Measurements from ENCODE around the gene SH3BGRL. TPM values are rescaled to one million over a fixed set of nuclear protein-coding genes. Genes with fewer than 3 reads are reported as not detected.

The SH3BGRL gene
- polyA plus RNA-seq, 2 donors: 36.9 to 46.7 TPM

DNA sequence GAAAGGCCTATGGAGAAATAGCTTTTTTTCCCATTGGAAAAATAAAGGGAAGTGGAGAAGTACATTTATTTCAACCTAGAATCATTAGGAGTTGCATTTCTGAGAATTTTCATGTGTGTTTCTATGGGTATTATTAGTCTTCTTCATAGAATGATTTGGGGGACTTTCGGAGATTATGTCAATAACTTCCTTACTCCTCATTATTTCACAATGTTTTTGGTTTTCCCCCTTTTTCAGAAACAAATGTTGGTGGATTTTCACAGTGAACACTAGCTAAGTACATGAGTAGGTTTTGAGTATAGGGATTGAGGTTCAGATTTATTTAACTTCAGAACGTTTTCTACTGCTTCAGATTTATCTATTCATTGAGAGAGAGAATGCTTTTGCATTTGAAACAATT lies 54.0 kb downstream of the SH3BGRL start:
- Histone ChIP-seq H3K9me3 (ENCODE audit: control insufficient read depth in 2 of 2, insufficient read depth in 1 of 2, low read depth in 1 of 2, low read length in 1 of 2) (no peaks in the 10 kb centered on the region), H3K27me3 (ENCODE audit: control insufficient read depth in 1 of 2, insufficient read depth in 2 of 2, low read length in 2 of 2) (no peaks in the 10 kb centered on the region), H3K4me3 (ENCODE audit: low read depth in 1 of 2, low read length in 2 of 2) (no peak overlapping the region), H3K27ac (ENCODE audit: low read depth in 2 of 2, low read length in 1 of 2) (no peak overlapping the region), H3K36me3 (ENCODE audit: control insufficient read depth in 2 of 2, insufficient read depth in 2 of 2, low read length in 1 of 2) (no peaks in the 10 kb centered on the region), H3K4me1 (ENCODE audit: control insufficient read depth in 2 of 2, insufficient read depth in 2 of 2, low read length in 1 of 2) (no peaks in the 10 kb centered on the region)
- 57 to 59% methylated on average over 2 of the region's 2 CpGs for WGBS, 2 donors

DNA sequence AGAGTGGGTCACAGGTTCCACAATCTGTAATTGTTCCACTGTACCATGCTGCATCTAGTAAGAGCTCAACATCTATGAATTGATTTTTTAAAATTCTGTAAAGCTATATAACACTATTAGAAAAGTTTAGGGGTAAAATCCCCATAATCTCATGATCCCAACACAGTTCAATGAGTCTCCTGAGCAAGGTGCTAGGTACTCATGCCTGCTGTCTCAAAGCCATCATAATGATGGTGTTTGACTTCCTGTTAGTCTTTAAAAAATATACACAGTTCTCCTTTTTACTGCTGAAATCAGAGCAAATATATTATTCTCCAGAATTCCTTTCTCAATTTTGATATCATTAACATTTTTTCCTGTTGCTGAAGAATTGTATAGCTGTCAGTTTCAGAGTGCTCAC lies 55.9 kb downstream of the SH3BGRL start:
- H3K4me3 ChIP-seq (ENCODE audit: low read depth in 1 of 2, low read length in 2 of 2): no peak overlapping the region
- H3K4me1 ChIP-seq (ENCODE audit: control insufficient read depth in 2 of 2, insufficient read depth in 2 of 2, low read length in 1 of 2): no peaks in the 10 kb centered on the region
- no peaks in the 10 kb centered on the region for H3K27me3 ChIP-seq (ENCODE audit: control insufficient read depth in 1 of 2, insufficient read depth in 2 of 2, low read length in 2 of 2)
- no peaks in the 10 kb centered on the region for H3K9me3 ChIP-seq (ENCODE audit: control insufficient read depth in 2 of 2, insufficient read depth in 1 of 2, low read depth in 1 of 2, low read length in 1 of 2)
- no peaks in the 10 kb centered on the region for H3K36me3 ChIP-seq (ENCODE audit: control insufficient read depth in 2 of 2, insufficient read depth in 2 of 2, low read length in 1 of 2)
- H3K27ac ChIP-seq (ENCODE audit: low read depth in 2 of 2, low read length in 1 of 2): no peak overlapping the region

DNA sequence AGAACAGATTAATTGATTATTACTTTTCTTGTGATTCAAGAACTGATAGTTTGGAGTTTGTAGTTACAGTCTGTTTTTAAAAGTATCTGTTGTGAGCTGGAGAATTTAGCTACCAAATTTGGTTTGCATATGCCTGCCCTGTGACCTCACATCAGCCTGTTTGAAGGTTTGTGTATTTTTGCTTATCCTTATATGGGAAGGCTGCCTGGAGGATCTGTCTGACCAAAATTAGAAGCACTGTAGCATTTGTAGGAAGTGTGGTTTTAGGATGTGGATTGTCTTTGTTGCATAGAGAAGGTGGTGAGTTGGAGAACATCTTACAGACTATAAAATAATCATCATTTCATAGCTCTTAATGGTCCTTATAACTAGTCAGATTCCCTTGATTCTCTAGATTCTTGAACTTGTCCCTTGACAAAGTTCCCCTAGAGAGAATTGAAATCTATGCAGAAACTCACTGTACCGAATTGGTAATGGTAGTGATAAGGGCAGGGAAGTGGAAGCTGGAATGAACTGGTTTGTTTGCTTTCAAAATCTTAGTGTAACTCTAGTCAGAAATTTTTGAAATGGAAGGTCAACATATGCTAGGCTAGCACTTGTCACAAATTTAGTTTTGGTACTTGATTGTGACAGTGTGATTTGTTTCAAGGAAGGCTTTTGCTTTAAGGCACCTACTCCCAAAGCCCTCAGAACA lies 57.3 kb downstream of the SH3BGRL start:
- Histone ChIP-seq H3K36me3 (ENCODE audit: control insufficient read depth in 2 of 2, insufficient read depth in 2 of 2, low read length in 1 of 2) (no peaks in the 10 kb centered on the region), H3K27ac (ENCODE audit: low read depth in 2 of 2, low read length in 1 of 2) (peak overlapping the region in 1 of 2 donors; percentile 42), H3K4me3 (ENCODE audit: low read depth in 1 of 2, low read length in 2 of 2) (no peak overlapping the region), H3K4me1 (ENCODE audit: control insufficient read depth in 2 of 2, insufficient read depth in 2 of 2, low read length in 1 of 2) (no peaks in the 10 kb centered on the region), H3K9me3 (ENCODE audit: control insufficient read depth in 2 of 2, insufficient read depth in 1 of 2, low read depth in 1 of 2, low read length in 1 of 2) (no peaks in the 10 kb centered on the region), H3K27me3 (ENCODE audit: control insufficient read depth in 1 of 2, insufficient read depth in 2 of 2, low read length in 2 of 2) (no peaks in the 10 kb centered on the region)
- WGBS, 2 donors: 34 to 37% methylated on average over 1 of the region's 1 CpG

DNA sequence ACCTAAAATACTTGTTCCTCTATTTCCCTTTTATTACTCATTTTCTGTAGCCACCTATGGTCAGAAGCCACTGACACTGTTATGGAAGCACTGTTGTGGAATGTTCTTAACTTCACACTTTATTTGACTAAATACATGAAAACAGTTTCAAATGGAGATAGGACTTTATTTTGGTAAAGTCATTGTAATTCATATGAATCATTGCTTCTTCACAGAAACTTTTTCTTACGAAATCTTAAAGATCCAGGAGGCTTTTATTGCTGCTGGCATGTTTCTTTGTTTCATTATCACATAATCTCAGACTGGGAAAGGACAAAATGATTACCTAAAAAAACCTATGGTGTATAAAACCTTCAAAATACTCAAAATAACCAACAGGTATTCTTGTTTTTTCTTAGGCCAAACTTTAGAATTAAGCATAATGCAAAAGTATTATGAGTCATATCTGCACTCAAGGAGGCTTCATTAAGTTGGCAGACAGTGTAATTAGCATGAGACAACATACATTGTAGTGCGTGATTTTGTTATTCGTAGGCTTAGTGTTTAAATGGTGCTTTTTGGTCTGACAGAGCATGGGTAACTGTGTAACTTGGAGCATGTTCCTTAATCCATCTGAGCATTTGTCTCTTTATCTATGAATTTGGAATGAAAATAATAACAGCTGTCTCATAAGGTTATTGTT lies 58.0 kb downstream of the SH3BGRL start:
- peak overlapping the region in 1 of 2 donors; percentile 42 for H3K27ac ChIP-seq (ENCODE audit: low read depth in 2 of 2, low read length in 1 of 2)
- H3K27me3 ChIP-seq (ENCODE audit: control insufficient read depth in 1 of 2, insufficient read depth in 2 of 2, low read length in 2 of 2): no peaks in the 10 kb centered on the region
- no peak overlapping the region for H3K4me3 ChIP-seq (ENCODE audit: low read depth in 1 of 2, low read length in 2 of 2)
- H3K36me3 ChIP-seq (ENCODE audit: control insufficient read depth in 2 of 2, insufficient read depth in 2 of 2, low read length in 1 of 2): no peaks in the 10 kb centered on the region
- no peaks in the 10 kb centered on the region for H3K4me1 ChIP-seq (ENCODE audit: control insufficient read depth in 2 of 2, insufficient read depth in 2 of 2, low read length in 1 of 2)
- H3K9me3 ChIP-seq (ENCODE audit: control insufficient read depth in 2 of 2, insufficient read depth in 1 of 2, low read depth in 1 of 2, low read length in 1 of 2): no peaks in the 10 kb centered on the region
- WGBS, 2 donors: 36 to 61% methylated on average over 3 of the region's 3 CpGs

DNA sequence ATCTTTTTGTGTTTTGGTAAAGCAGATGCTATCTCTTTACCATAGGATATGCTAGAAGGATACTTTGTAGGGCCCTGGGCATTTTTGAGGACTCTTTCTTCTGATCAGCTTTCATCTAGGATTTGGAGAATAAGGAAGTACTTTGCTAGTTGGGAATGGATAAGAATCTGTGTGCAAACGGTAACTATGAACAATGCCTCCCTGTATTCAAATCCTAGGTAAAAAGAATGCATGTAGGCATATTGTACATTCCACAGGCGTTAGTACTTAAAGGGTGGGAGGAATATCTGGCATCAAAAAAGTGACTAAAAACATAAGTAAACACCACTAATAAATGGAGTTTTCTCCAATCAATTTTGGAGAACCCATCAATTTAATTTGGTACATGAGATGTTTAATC lies 59.7 kb downstream of the SH3BGRL start:
- no peaks in the 10 kb centered on the region for H3K36me3 ChIP-seq (ENCODE audit: control insufficient read depth in 2 of 2, insufficient read depth in 2 of 2, low read length in 1 of 2)
- no peaks in the 10 kb centered on the region for H3K9me3 ChIP-seq (ENCODE audit: control insufficient read depth in 2 of 2, insufficient read depth in 1 of 2, low read depth in 1 of 2, low read length in 1 of 2)
- H3K27ac ChIP-seq (ENCODE audit: low read depth in 2 of 2, low read length in 1 of 2): no peak overlapping the region
- WGBS, 2 donors: 46 to 49% methylated on average over 2 of the region's 2 CpGs
- no peaks in the 10 kb centered on the region for H3K4me1 ChIP-seq (ENCODE audit: control insufficient read depth in 2 of 2, insufficient read depth in 2 of 2, low read length in 1 of 2)
- no peak overlapping the region for H3K4me3 ChIP-seq (ENCODE audit: low read depth in 1 of 2, low read length in 2 of 2)
- no peaks in the 10 kb centered on the region for H3K27me3 ChIP-seq (ENCODE audit: control insufficient read depth in 1 of 2, insufficient read depth in 2 of 2, low read length in 2 of 2)

DNA sequence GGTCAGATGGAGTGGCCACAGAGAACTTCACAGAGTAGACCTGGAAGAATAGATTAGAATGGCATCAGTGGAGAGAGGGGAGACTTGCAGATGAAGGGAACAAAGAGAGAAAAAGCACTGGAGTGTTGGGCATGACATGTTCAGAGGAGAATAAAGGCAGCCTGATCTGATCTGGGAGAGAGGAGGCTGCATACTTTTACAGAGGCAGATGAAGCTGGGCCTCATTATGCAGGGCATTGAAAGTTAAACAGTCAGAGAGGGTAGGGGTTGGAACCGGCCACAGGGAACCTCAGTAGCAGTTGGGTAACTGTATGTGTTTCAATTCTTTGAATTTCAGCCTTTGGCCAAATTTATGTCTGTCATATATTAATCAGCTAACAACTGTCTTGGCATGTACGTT lies 61.2 kb downstream of the SH3BGRL start:
- H3K4me3 ChIP-seq (ENCODE audit: low read depth in 1 of 2, low read length in 2 of 2): no peak overlapping the region
- no peaks in the 10 kb centered on the region for H3K36me3 ChIP-seq (ENCODE audit: control insufficient read depth in 2 of 2, insufficient read depth in 2 of 2, low read length in 1 of 2)
- peak overlapping the region in 1 of 2 donors; percentile 30 for H3K27ac ChIP-seq (ENCODE audit: low read depth in 2 of 2, low read length in 1 of 2)
- WGBS, 2 donors: 26 to 42% methylated on average over 2 of the region's 2 CpGs
- no peaks in the 10 kb centered on the region for H3K27me3 ChIP-seq (ENCODE audit: control insufficient read depth in 1 of 2, insufficient read depth in 2 of 2, low read length in 2 of 2)
- no peaks in the 10 kb centered on the region for H3K4me1 ChIP-seq (ENCODE audit: control insufficient read depth in 2 of 2, insufficient read depth in 2 of 2, low read length in 1 of 2)
- H3K9me3 ChIP-seq (ENCODE audit: control insufficient read depth in 2 of 2, insufficient read depth in 1 of 2, low read depth in 1 of 2, low read length in 1 of 2): no peaks in the 10 kb centered on the region

DNA sequence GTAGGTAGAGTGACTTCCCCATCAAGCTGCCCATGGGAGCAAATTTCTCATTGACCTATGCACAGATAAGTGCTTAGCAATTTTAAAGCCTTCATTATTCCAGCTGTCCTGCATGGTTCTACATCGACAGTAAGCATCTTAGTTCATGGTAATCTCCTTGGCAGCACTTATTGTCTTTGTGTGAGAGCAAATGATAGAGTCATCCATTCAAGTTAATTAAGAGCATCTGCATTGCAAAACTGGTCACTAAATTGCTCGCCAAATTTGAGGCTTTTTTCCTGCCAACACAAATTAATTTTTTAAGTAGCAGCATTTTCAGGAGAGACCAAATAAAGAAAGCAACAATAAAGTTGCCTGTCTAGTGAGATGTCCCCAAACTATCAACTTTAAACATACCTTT lies 76.7 kb downstream of the SH3BGRL start:
- WGBS, 2 donors: 70 to 72% methylated on average over 2 of the region's 2 CpGs
- Histone ChIP-seq H3K27me3 (ENCODE audit: control insufficient read depth in 1 of 2, insufficient read depth in 2 of 2, low read length in 2 of 2) (no peaks in the 10 kb centered on the region), H3K4me3 (ENCODE audit: low read depth in 1 of 2, low read length in 2 of 2) (no peak overlapping the region), H3K4me1 (ENCODE audit: control insufficient read depth in 2 of 2, insufficient read depth in 2 of 2, low read length in 1 of 2) (no peaks in the 10 kb centered on the region), H3K27ac (ENCODE audit: low read depth in 2 of 2, low read length in 1 of 2) (no peak overlapping the region), H3K36me3 (ENCODE audit: control insufficient read depth in 2 of 2, insufficient read depth in 2 of 2, low read length in 1 of 2) (peaks cover 0 to 3% of the 10 kb centered on the region in 2 donors), H3K9me3 (ENCODE audit: control insufficient read depth in 2 of 2, insufficient read depth in 1 of 2, low read depth in 1 of 2, low read length in 1 of 2) (no peaks in the 10 kb centered on the region)

DNA sequence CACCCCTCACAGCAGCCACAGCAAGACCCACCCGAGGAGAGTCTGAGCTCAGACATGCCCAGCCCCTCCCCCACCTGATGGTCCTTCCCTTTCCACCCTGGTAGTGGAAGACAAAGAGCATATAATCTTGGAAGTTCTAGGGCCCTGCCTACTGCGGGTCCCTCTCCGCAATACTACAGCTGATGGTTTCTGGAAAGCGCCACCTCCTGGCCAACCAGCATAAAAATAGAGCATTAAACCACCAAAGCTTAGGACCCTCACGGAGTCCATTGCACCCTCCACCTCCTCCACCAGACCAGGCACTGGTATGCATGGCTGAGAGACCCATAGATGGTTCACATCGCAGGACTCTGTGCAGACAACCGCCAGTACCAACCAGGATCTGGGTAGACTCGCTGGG lies 78.2 kb downstream of the SH3BGRL start:
- H3K27me3 ChIP-seq (ENCODE audit: control insufficient read depth in 1 of 2, insufficient read depth in 2 of 2, low read length in 2 of 2): no peaks in the 10 kb centered on the region
- H3K9me3 ChIP-seq (ENCODE audit: control insufficient read depth in 2 of 2, insufficient read depth in 1 of 2, low read depth in 1 of 2, low read length in 1 of 2): no peaks in the 10 kb centered on the region
- H3K4me3 ChIP-seq (ENCODE audit: low read depth in 1 of 2, low read length in 2 of 2): no peak overlapping the region
- WGBS, 2 donors: 62 to 95% methylated on average over 8 of the region's 8 CpGs
- H3K27ac ChIP-seq (ENCODE audit: low read depth in 2 of 2, low read length in 1 of 2): no peak overlapping the region
- peaks cover 0 to 3% of the 10 kb centered on the region in 2 donors for H3K36me3 ChIP-seq (ENCODE audit: control insufficient read depth in 2 of 2, insufficient read depth in 2 of 2, low read length in 1 of 2)
- no peaks in the 10 kb centered on the region for H3K4me1 ChIP-seq (ENCODE audit: control insufficient read depth in 2 of 2, insufficient read depth in 2 of 2, low read length in 1 of 2)

DNA sequence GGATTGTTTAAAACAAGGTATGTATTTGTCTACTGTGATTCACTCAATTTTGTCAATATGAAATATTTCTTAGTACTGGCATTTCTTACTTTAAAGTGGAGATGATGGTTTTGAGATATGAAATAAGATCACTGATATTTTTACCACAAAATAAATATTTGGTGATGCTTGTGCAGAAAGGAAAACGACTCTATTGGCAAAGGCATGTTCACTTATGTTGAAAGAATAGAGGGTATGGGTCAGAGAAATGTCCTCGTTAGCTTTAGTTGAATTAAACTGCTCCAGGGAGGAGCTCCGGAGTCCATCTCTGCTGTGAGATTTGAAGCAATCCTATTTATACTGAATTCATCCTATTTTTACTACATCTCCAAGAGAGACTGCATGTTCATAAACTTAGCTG lies 84.2 kb downstream of the SH3BGRL start:
- Histone ChIP-seq H3K27ac (ENCODE audit: low read depth in 2 of 2, low read length in 1 of 2) (no peak overlapping the region), H3K9me3 (ENCODE audit: control insufficient read depth in 2 of 2, insufficient read depth in 1 of 2, low read depth in 1 of 2, low read length in 1 of 2) (no peaks in the 10 kb centered on the region), H3K36me3 (ENCODE audit: control insufficient read depth in 2 of 2, insufficient read depth in 2 of 2, low read length in 1 of 2) (no peaks in the 10 kb centered on the region), H3K27me3 (ENCODE audit: control insufficient read depth in 1 of 2, insufficient read depth in 2 of 2, low read length in 2 of 2) (no peaks in the 10 kb centered on the region), H3K4me3 (ENCODE audit: low read depth in 1 of 2, low read length in 2 of 2) (no peak overlapping the region), H3K4me1 (ENCODE audit: control insufficient read depth in 2 of 2, insufficient read depth in 2 of 2, low read length in 1 of 2) (no peaks in the 10 kb centered on the region)
- 62 to 70% methylated on average over 3 of the region's 3 CpGs for WGBS, 2 donors

DNA sequence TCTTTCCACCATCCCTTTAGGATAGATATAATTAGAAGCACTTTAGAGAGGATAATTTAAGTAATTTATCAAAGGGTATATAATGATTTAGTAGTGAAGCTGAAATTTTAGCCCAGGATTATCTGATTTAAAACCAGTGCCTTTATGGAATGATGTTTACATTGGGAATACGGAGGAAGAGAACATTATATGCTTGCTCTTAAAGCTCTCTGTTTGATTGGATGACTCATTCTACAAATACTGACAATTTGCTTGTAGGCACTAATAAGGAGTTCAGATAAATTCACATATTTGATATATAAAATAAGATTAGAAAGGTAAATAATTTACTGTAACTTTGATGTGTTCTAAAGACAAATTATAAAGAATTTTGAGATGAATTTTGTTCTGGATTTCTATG lies 84.7 kb downstream of the SH3BGRL start:
- Histone ChIP-seq H3K36me3 (ENCODE audit: control insufficient read depth in 2 of 2, insufficient read depth in 2 of 2, low read length in 1 of 2) (no peaks in the 10 kb centered on the region), H3K4me1 (ENCODE audit: control insufficient read depth in 2 of 2, insufficient read depth in 2 of 2, low read length in 1 of 2) (no peaks in the 10 kb centered on the region), H3K4me3 (ENCODE audit: low read depth in 1 of 2, low read length in 2 of 2) (no peak overlapping the region), H3K27ac (ENCODE audit: low read depth in 2 of 2, low read length in 1 of 2) (no peak overlapping the region), H3K9me3 (ENCODE audit: control insufficient read depth in 2 of 2, insufficient read depth in 1 of 2, low read depth in 1 of 2, low read length in 1 of 2) (no peaks in the 10 kb centered on the region), H3K27me3 (ENCODE audit: control insufficient read depth in 1 of 2, insufficient read depth in 2 of 2, low read length in 2 of 2) (no peaks in the 10 kb centered on the region)
- WGBS, 2 donors: 38 to 40% methylated on average over 1 of the region's 1 CpG

All from esophagus (tissue), 2 donors.